Medulla oblongata (tissue), 1 donor: ENCODE results near the gene ETDB.
"Not testable (repeated sequence)": the region's sequence is repeated elsewhere in the genome, so short reads cannot be mapped to it uniquely, and the experiment has no call there.

Experiments
- DNase-seq: peaks from one replicate; pipeline ENCODE4 v3.0.0-alpha.2; 2015; ENCODE audit errors: extremely low spot score

The ETDB gene

DNA sequence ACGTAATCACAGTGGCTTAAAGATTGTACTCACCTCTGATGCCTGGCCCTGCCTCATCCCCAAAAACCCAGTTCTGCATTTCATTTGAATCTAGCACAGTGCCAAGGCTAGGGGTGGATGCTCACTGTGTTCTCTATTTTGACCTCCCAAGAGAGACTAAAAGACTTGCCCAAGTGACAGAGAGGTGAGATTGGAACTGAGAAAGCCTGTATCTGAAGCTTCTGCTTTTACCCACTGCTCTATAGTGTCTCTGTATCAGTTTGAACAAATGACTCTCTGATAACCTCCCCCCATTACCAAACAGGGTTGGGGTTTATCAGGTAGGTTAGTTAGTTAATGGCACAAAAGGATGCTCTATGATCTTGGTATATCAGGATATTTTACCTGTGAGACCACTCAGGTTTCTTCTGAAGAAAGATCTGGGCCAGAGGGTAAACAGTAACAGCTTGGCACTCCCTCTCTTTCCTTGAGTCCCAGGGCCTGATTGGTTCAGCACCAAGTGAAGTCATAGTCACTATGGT lies at the start of gene ETDB:
Gene ETDB, minus strand, starts transcription at position 471 of the 521 bp plus-strand sequence. CDS start 1,265 bp downstream, outside the sequence.
- DNase-seq, result not testable (repeated sequence)

- DNase-seq, result not testable (repeated sequence)
Measured at GRCh38 chrX:135169534-135169933, 49.2 kb upstream of the ETDB start.

GRCh38 chrX:135168486-135168885 lies 48.2 kb upstream of the ETDB start:
- DNase-seq, result no peak

- not testable (repeated sequence) for DNase-seq
Measured at GRCh38 chrX:135154688-135155087, 34.4 kb upstream of the ETDB start.

GRCh38 chrX:135126145-135126544 lies 5.8 kb upstream of the ETDB start:
- DNase-seq, result not testable (repeated sequence)

DNA sequence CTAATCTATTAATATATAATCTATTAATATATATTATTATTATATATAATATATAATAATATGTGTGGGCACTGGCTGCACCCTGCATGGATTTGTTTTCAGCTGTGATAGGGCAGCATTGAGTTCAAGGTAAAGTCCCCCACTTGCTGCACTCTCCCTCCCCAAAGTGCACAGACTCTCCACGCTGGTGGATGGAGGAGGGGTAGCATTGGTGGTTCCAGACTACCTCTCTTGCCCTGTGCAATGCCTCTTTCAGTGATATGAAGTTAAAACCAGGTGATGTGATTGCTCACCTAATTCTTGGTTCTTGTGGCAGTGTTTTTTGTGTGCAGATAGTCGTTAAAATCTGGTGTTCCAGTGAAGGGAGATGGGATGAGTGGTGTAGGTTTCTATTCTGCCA lies 4.3 kb downstream of the ETDB start:
- DNase-seq, result not testable (repeated sequence)

DNA sequence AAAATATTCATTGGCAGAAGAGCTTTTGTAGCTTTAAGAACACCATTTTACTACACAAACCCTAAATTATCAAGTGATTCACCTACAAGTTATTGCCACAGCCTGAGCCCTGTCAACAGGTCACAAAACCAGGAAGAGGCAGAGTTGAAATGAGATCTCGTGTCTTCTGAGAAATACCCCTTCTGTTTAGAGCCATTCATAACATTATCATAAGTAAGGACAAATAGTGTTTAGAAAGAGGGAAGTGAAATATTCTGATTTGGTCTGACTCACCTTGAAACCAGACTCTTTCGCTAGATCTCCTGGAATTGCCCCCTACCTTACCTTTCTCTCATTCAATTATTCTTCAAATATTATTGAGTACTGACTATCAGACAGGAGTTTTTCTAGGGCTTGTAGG lies 5.9 kb downstream of the ETDB start:
- no peak for DNase-seq

DNA sequence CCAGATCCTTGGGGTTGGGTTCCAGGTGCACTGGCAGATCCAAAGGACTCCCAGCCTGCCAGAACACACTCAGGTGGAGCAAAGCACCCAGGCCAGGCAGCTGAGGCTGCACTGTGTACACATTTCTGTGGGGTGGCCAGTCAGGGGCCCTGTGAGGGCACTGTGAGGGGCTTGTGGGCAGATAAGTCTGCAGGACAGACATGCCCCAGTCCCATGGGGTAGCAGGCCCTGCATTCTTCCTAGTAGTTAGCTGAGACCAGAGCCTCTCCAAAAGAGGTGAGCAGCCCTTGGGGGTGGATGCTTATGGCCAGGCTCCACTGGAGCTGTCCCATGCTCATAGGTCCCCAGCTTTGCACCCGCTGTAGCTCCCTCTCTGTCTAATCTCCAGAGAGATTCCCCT lies 7.6 kb downstream of the ETDB start:
- DNase-seq, result no peak

DNA sequence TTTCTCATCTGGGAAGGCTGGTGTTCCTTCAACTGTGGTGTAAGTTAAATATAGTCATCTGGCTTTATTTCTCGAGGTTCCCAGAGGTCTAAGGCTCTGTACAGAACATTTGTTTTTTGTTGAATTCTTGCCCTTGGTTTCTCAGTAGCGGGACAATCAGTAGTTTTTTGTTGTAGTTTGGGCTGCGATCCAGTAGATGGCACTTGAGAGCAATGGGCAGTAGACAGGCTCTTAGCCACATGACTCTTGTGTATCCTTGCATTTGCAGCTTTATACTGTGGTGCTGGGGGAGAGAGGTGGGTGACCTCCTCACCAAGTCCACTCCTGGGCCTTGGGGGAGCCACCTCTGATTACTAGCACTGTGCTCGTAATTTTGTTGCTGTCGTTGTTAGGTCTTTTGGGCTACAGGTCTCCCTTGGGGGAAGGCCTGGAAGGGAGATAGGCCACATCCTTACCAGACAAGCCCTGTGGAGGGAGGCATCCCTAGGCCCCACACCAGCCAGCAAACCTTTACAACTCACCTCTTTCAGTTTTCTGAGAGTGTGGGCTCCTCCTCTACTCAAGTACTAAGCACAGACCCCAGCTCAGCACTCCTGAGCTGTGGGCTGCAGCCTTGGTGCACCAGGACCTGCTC lies 8.1 kb downstream of the ETDB start:
- peak; percentile 32 for DNase-seq

GRCh38 chrX:135109554-135109953 lies 10.8 kb downstream of the ETDB start:
- DNase-seq, result no peak

GRCh38 chrX:135099493-135099783 lies 20.9 kb downstream of the ETDB start:
- DNase-seq, result no peak

DNA sequence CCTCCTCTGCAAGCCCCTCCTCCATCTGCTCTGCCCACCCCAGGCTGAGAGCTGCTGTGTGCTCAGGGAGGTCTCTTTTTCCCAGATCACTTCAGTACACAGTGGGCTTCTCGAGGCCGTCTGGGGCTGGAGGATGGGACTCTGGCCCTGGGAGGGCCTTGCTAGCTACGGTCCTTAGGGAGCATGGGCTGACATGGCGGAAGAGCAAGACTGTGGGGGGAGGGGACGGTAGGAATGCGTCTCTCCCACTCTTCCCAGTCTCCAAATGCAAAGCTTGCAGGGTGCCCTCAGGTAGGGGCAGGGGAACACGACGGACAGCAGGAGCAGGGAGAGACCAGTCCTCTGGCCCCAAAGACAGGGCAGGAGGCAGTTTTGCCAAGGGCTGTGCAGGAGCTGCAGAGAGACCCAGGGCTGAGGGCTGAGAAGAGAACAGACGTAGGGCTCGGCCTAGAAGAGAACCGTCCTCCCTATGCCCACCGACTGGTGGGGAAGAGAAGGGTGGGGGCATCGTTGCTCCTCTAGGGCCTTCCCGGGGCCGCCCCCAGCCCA lies 23.1 kb downstream of the ETDB start:
- DNase-seq, result not testable (repeated sequence)

DNA sequence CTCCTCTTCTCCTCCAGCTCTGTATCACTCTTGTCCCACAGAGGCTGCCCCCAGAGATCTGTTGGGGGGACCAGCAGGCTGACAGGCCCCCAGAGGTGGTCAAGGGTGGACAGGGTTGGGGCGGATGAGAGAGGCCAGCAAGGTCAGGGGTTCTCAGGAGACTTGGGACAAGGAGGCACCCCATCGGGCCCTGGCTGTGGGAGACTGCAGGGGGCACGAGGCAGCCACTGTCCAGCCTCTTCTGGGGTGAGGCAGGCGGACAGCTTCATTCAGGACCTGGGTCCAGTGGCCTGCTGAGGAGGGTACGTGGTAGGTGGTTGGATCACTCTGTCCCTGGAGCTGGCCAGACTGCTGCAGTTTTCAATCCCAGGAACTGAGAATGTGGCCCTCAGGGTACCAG lies 24.6 kb downstream of the ETDB start:
- no peak for DNase-seq

DNA sequence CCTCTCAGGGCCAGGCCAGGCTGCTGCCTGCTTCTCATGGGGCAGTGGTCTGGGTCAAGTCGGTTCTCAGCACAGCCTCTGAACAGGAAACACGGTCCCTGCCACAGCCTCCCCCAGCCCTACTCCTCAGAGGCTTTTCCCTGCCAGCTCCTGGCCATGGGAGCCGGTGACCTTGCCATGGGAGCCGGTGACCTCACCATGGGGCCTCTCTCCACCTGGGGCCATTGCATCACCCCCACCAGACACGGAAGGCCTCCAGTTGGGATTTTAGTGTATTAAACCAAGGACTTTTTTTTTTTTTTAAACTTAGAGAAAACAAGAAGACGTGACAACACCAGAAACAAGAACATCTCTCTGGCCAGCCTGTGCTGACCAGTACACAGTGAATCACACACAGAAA lies 25.6 kb downstream of the ETDB start:
- DNase-seq, result no peak

- no peak for DNase-seq
Measured at GRCh38 chrX:135089126-135089525, 31.2 kb downstream of the ETDB start.

DNA sequence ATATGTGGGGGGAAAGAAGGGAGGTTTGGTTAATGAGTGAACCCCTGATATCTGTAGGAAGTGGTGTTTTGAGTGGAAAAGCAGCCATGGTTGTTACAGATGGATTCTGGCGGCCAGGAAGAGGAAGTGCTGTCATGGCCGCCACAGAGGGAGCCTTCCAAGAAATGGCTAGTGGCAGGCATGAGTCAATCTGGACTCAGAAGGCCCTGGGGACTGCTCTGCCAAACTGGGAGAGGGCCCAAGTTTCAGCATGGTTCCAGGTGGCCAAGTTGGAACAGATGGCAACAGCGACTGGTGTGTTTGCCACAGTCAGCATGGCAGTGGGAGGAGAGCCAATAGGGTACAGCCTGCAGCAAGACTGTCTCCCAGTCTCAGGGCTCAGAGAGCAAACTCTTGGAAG lies 32.5 kb downstream of the ETDB start:
- no peak for DNase-seq

- DNase-seq, result peak; percentile 71
Measured at GRCh38 chrX:135086197-135086854, 34.0 kb downstream of the ETDB start.

DNA sequence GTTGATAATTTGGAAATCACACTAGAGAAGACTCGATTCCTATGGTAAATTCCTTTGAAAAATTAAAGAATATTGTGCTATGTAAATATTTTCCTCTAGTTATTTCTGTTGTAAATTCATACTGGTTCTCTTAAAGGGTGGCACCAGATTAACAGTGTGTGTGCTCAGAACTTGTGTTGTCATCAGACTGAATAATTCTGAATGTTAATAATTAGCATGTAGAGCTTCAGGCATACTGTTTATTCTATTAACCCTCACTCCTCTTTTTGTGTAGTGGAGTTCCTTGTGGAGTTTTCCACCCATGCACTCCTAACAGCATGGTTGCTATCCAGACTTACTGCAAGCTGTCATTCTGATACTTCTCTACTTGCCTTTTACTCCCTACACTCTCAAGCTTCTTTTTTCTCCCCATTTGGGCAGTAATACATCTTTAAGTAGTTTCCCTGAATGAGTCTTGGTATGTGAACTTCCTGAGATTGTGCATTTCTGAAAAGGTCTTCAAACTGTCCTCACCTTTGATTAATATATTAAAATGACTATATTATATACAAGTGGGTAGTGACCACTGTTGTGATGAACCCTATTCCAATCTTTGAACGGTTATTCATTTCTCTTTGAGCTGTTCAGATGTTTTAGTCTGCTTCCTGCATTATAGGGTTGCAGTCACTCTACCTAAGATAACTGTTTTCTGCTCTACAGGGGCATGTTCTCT lies 38.5 kb downstream of the ETDB start:
- no peak for DNase-seq
